ENCODE results near the gene MAS1L.

DNA sequence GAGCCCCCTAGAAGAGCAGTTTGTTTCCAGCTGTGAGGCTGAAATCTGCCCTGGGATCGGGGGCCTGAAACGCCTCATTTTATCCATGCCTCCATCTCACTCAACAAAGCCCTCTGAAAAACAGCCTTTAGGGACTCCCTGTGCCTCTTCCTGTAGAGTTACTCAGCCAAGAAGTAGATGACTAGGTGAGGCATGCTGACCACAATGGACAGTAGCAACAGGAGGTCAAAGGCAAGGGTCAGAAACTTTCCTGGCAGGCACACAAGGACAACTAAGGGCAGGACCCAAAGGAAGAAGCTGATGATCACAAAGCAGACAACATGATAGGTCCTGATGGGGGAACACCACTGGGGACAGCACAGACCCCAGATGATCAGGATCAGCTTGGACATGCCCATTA is 12.8 kb downstream of the MAS1L start:
- no peak for TF ChIP-seq RARB (CRISPR knock-in tag; IDR thresholded peaks at IDR 0.05)
- TF ChIP-seq, protein P1, sequence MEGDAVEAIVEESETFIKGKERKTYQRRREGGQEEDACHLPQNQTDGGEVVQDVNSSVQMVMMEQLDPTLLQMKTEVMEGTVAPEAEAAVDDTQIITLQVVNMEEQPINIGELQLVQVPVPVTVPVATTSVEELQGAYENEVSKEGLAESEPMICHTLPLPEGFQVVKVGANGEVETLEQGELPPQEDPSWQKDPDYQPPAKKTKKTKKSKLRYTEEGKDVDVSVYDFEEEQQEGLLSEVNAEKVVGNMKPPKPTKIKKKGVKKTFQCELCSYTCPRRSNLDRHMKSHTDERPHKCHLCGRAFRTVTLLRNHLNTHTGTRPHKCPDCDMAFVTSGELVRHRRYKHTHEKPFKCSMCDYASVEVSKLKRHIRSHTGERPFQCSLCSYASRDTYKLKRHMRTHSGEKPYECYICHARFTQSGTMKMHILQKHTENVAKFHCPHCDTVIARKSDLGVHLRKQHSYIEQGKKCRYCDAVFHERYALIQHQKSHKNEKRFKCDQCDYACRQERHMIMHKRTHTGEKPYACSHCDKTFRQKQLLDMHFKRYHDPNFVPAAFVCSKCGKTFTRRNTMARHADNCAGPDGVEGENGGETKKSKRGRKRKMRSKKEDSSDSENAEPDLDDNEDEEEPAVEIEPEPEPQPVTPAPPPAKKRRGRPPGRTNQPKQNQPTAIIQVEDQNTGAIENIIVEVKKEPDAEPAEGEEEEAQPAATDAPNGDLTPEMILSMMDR (IDR thresholded peaks at IDR 0.05), result no peak
- TF ChIP-seq NR3C1 (IDR thresholded peaks at IDR 0.05), result no peak
- TF ChIP-seq JUNB (IDR thresholded peaks at IDR 0.05), result no peak
- TF ChIP-seq POLR2A (IDR thresholded peaks at IDR 0.05; ENCODE audit: low read length), result no peak
- TF ChIP-seq JUN (IDR thresholded peaks at IDR 0.05), result no peak
- no peak for TF ChIP-seq CEBPB (IDR thresholded peaks at IDR 0.05)
- no peak for TF ChIP-seq EP300 (IDR thresholded peaks at IDR 0.05)
- no peak for TF ChIP-seq HDAC2 (IDR thresholded peaks at IDR 0.05)

All from A549 (cell line).